CD4-positive, alpha-beta T cell treated with Interleukin-10 for 1 hour (primary cell): ENCODE data around the gene UGCG.
A peak's percentile ranks its signal among the peaks of the same experiment; 100 is the strongest.
"Not testable (repeated sequence)": the region's sequence is repeated elsewhere in the genome, so short reads cannot be mapped to it uniquely, and the experiment has no call there.

Experiments
- DNase-seq: peaks from one replicate; pipeline ENCODE4 v3.0.0-alpha.2; 2020

UGCG gene

DNA sequence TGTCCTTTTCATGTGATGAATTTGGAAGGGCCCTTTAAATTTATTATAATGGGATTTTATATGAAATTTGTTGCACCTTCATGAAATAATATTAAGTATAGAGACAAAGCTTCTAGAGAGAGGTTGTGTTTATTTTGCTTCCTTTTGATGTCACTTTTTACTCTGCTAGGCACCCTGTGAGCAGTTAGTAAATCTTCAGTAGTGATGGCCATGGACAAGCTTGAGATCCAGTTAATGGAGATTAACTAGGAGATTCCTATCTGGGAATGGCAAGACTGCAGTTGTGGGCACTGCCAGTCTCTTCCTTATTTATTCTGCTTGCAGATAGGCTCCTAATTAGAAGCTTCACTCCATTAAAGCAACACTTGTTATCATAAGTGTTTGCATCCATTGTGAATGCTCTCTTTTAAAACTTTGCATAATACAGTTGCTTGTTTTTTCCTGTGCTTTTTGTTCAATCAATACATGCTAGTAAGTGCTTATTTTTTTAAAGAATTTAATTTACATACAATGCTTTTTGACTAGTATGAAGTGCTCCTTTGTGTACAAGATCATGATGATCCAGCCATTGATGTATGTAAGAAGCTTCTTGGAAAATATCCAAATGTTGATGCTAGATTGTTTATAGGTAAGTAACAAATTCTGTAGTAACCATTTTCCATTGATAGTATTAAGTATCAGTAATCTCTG is 25.9 kb downstream of the UGCG start:
- DNase-seq = no peak

DNA sequence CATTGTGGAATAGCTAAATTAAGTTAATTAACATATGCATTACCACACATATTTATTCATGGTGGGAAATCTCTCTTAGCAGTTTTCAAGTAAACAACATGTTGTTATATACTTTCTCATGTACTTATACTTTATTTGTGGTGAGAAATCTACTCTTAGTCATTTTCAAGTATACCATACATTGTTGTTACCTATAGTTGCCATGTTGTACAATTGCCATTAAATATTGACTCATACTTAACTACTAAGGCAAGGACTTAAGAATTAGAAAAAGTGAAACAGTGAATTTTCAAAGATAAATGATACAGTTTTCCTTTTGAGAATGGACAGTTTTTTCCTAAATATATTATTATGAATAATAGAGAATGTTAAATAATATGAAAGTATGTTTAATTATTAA is 27.7 kb downstream of the UGCG start:
- DNase-seq = no peak

DNA sequence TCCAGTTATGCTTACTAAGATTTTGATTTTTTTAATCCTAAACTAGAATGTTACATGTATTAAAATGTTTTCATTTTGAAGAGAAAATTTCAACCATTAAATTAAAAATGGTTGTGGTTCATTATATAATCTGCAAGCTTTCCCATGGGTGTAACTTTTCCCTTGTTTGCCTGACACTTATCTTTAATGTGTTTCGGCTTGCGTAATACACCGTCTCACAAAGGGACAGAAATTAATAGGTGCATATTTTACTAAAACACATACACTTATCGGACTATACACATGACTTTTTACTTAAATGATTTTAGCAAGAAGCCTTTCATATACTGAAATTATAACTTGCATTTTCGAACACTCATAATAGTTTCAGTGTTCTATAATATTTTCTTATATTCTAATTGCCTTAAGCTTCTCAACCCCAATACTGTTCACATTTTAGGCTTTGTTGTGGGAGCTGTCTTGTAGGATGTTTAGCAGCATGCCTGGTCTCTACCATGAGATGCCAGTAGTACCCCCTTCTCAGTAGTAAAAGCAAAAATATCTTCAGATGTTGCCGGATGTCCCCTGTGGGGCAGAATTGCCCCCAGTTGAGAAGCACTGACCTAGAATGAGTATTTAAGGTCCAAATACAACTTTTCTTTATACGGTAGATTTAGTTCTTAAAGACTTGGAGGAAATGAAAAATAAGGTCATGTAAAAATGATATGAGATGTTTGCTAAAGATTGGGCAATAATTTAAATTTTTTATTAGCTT is 28.6 kb downstream of the UGCG start:
- DNase-seq = no peak

DNA sequence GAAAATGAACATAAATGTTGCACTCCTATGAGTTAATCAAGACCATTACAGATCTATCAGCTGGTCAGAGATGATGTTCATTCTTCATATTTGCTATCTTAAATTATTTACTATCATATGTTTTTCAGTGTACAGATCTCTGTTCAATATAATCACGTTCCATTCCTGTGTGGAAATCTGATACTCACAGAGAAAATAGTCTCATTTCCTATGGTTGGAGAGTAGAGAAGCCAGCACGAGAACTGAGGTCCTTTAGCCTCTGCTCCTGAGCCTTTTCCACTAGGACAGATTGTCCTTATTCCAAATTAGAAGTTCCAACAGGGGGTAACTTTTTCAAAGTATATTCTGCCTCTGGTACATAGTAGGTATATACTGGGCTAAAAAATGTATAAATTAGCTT is 29.2 kb downstream of the UGCG start:
- no peak for DNase-seq

DNA sequence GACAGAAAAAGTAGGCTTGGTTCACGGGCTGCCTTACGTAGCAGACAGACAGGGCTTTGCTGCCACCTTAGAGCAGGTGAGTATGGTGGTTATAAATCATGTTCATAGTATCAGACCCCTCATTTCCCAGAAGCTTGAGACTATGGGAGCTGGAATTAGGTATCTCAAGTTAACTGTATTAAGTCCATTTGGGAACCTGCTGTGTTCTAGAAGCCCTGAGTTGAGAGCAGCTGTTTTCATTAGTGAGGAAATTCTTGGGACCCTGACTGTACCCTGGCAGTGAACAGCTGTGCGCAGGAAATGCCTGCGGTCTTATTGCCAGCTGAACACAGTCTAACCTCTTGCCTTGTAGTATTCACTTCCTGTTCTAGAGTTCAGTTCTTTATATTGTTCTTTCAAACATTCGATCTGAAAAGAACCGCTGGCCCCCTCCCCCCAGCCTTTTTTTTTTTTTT is 29.8 kb downstream of the UGCG start:
- peak; percentile 75 for DNase-seq

DNA sequence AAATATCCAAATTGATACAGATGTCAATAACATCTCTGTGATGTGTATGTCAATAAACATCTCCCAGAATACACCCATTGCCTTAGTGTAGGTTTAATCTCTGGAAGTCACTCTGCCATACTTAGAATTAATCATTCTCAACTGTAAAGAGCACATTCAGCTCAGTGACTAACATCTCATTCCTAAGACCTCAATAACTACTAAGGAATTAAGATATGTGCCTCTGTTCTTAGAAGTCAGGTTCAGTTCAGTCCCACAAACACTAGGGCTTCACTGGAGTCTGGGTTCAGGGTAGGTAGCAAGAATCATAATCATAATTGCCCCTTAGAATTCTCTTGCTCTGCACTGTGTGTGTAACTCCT is 31.7 kb downstream of the UGCG start:
- no peak for DNase-seq

DNA sequence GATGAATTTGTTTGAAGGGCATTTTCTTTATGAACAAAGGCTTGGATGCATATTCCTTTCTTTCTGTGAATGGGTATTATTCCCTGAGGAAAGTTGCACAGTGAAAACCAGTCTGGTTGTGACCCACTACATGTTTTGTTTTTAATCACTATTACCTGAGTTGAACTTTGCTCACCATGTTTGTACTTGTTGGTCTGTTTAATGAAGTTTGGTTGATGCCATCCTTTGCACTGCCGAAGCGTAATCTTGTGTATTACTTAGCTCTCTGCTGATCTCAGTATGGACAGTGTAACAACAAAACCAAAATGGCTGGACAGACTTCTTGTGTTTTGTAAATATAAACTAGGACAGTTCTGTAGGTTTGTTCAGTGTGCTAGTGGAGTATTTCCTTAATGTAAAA is 38.1 kb downstream of the UGCG start:
- no peak for DNase-seq

DNA sequence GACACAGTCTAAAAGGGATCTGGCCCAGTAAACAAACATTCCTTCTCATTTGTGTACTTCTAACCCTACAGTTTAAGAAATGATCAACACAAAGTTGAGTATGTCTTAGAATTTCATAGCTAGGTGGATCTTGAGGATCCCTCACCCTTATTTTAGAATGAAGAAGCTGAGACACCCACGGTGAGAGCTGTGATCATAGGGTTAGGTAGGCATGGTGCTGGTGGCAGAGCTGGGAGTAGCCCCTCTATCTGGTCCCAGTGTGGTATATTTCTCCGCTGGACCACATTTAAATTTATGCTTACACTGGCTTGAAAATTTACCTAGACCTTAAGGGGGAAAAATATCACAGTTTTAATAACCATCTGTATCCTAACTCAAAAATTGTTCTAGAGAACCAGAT is 39.8 kb downstream of the UGCG start:
- DNase-seq = no peak

DNA sequence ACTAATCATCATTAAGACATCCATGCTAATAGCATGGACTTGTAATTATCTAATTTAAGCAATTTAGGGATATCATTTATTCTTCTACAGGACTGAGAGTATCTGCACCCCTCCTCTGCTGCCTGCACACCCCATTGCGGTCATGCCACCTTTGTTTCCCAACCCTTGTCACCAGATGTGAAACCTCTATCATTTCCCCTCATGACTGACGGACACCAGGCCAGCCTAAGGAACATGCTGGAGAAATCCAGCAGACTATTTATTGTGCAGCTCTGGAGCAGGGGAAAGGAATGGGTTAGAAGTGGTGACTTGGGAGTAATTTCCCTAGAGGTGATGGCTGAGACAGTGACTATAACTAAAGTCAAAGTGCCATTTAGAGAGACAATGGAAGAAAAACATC is 40.7 kb downstream of the UGCG start:
- DNase-seq = no peak

DNA sequence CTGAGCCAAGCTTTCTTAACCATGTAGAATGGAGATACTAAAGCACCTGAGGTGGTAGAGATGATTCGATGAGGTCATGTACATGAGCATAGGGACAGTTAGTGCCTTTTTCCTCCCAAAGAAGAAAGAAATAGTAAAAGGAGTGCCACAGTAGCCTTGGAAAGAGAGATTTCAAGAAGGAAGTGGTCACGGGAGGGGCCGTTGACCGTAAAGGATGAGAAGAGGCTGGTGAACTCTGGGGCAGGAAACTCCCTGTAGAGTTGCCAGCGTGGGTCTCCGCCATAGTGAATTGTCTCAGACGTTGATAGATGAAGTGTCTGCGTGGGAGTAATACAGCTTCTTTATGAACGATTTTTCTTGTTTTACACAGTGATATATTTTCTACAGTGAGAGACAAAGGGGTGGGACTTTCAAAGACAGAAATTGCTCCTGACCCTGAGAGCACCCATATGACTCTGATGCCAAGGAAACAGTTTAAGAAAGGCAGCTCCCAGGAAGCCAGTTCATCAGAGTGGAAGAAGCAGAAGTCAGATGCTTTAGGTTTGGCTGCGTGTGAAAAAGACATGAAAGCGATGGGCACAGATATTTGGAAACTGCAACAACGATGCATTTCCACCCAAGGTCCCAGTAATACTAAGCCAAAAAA is 41.3 kb downstream of the UGCG start:
- peak; percentile 77 for DNase-seq

DNA sequence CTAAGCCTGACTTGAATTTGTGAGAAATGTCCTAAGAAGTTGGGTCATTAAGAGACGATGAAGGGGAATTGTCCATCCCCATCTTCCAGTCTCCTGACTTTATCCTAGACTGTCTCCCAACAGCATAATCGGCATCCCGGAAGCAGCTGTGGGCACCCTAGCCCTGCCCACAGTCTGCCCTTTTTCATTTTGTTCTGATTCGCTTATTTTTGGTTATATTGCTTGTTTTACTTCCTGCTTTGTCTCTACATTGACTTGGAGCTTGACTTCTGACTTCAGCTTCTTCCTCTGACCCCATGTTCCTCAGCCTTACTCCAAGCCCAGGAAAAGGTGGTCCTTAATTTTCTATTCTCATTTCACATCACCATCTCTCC is 41.8 kb downstream of the UGCG start:
- DNase-seq = peak; percentile 26

DNA sequence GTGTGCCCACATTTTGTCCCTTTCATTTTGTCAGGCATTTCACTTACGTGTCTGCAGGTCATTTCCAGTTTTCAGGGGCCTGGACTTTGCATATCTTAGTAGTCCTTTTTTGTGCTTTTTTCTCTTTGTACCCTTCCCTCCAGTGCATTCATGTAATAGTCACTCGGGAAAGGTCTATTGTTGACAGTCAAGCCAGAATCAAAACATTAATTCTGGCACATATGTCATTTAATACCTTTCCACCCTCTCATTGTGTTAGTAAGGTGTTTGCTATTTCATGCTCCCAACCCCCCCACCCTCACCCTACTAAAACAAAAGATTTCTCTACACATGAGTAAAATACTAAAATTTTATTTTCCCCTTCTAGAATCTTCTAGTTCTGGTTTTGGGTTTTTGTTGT is 42.7 kb downstream of the UGCG start:
- no peak for DNase-seq

DNA sequence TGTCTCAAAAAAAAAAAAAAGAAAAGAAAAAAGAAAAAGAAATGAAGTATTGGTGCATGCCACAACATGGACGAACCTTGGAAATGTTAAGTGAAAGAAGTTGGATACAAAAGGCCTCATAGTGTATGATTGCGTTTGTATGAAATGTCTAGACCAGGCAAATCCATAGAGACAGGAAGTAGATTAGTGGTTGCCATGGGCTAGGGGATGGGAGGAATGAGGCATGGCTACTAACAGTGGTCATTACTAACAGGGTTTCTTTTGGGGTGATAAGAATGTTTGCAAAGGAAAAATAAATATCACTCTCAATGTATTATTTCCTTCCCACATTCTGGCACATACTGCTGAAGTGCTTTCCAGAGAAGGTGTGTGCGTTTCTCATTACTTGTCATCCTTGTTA is 44.1 kb downstream of the UGCG start:
- DNase-seq = no peak

DNA sequence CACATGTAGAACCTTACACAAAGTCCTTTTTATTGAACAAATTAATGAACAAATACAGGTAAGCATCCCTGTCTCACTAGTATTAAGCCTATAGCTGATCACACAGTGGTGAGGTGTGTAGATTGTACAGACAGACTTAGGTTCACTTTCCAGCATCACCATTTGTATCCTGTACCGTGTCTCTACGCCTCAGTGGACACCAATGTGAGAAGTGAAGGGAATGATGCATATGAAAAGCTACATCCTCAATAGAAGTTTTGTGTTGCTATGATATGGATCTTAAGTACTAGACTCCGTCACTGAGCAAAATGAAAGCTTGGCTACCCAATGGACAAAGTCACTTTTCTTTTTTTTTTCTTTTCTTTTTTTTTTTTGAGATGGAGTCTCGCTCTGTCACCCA is 46.6 kb downstream of the UGCG start:
- DNase-seq = no peak

DNA sequence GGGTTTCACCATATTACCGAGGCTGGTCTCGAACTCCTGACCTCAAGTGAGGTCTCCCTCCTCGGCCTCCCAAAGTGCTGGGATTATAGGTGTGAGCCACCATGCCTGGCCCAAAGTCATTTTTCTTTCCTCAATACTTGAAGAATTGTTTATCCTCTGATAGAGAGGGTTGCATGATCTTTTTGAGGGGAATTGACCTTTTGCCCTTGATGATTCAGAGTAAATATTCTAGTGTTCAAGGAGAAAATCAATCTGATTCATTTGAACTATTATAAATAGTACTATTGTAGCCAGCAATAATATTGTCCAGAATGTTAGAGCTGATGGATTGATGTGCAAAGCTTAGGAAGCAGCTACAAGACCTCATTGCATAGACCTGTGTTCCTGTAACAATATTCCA is 47.1 kb downstream of the UGCG start:
- DNase-seq = no peak

DNA sequence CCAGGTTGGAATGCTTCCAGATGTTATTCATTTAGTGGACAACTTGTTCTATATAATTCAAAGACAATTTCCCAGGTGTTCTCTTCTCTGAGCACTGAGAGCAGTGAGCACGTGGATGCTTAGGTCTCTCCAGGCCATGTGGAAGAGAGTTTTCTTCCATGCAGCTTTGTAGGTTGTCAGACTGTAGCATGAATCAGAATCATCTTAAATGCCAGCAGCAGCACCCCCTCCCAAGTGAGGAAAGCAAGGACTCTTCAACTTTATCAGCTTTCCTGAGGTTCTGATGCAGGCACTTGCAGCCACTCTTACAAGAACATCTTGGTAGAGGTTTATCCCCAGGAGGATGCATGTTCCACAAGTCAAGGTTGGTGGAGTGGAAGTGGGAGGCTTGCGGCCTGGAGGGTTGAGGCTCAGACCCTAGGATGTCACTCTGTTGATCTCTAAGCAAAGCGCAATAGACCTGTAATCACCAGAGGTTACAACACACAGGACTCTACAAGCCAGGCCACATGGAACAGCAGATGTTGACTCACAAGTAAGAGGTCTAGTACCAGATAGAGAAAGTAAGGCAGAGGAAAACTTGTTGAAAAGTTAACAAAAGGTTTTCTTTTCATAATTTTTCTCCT is 47.7 kb downstream of the UGCG start:
- no peak for DNase-seq

DNA sequence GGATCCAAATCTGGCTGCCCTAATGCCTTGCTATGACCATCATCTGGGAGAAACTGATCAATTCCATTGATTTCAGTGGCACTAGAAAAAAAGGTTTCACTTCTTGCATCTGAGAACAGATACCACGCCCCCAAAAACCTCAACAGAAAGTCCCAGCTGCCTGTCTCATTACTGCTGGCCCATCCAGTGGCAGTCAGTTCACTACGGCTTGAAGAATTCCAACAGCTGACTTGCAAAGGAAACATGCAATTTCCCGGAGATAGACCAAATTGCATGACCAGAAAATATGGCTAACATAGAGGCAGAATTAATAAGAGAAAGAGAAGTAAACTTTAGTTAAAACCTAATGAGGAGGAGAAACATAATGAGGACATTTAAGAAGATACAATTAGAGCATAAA is 48.6 kb downstream of the UGCG start:
- peak; percentile 37 for DNase-seq

DNA sequence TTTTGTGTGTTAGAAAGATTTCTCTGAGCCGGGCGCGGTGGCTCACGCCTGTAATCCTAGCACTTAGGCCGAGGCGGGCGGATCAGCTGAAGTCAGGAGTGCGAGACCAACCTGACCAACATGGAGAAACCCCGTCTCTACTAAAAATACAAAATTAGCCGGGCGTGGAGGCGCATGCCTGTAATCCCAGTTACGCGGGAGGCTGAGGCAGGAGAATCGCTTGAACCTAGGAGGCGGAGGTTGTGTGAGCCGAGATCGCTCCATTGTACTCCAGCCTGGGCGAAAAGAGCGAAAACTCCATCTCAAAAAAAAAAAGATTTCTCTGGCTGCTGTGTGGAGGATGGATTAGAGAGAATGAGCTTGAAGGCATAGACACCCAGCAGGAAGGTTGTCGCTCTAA is 51.5 kb downstream of the UGCG start:
- DNase-seq = not testable (repeated sequence)

DNA sequence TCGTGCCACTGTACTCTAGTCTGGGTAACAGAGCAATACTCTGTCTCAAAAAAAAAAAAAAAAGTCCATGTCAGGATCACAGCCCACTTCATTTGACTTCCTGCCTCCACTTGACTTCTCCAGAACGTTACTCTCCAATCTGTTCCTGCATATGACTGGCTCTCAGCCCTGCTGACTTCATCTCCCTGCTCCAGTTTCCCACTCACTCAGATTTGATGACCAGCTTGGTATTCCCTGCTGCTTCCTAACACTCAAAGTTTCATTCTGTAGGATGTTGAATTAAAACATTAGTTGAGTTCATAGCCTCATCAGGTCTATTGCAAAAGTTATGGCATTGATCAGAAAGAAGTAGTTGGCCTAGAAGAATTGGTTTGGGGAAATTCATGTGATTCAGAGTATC is 52.3 kb downstream of the UGCG start:
- DNase-seq = no peak

DNA sequence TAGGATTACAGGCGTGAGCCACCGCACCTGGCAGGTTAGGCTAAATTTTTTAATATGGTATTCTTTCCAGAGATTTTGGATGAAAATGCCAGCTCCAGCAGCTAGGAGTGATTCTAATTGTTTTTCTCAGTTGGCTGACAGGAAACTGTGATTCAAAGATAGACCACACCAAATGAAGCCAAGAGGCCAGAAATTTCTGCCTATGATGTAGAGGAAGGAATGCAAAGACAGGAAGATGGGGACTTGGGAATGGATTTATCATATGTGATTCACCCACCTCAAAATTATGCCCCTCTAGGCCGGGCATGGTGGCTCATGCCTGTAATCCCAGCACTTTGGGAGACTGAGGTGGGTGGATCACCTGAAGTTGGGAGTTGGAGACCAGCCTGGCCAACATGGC is 53.3 kb downstream of the UGCG start:
- no peak for DNase-seq

DNA sequence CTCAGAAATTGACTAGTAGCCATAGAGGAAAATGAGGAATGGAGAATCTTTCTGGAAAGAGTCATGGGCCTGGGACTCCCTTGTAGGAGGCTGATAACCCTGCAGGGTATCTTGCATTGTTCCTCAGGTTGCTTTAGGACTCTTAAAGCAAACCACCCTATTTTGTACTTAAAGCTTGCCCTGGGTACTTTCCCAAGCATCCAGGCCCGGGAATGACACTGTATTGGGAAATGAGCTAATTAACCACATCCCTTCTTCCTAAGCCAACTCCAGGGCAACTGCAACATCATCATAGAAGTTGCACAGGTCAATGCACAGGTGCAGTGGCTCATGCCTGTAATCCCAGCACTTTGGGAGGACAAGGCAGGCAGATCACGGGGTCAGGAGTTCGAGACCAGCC is 55.9 kb downstream of the UGCG start:
- no peak for DNase-seq

DNA sequence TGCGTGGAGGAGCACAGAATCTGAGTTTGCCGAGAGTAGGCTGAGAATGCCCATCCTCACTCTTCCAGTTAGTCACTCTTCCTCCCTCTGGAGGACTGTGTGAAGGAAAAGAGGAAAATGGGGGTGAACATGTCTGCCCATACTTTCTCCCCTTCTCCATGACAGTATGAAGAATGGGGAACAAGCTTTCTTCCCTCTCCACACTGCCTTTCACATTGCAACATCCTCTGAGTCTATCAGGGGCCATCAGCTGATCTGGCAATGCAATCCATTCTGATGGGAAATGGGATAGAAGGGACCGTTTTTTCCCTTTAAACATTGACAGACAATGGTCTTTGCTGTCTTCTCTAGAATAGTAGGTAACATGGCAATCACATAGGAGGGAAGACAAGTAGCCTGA is 56.8 kb downstream of the UGCG start:
- DNase-seq = no peak

DNA sequence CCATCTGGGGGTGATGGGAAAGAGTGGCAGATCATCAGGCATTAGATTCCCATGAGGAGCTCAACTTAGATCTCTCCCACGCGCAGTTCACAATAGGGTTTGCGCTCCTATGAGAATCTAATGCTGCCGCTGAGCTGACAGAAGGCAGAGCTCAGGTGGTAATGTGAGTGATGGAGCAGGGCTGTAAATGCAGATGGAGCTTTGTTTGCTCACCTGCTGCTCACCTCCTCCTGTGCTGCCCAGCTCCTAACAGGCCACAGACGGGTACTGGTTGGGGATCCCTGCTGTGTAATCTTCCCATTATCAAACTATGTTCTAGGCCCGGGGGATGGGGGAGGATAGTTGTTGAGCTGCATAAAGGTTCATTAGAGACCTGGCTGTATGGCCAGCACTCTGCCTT is 58.4 kb downstream of the UGCG start:
- DNase-seq = no peak
